ENCODE results near the gene CCDC157.

GRCh38 chr22:30340911-30341685 lies 15.7 kb upstream of the CCDC157 start:
- no peak for TF ChIP-seq POLR2A (IDR thresholded peaks at IDR 0.05)
- no peak for TF ChIP-seq CTCF (IDR thresholded peaks at IDR 0.05 in 4 of 5, conservative IDR thresholded peaks at IDR 0.05 in 1 of 5)

Measured in gastrocnemius medialis (tissue), 4 donors.